ENCODE results near the gene ILF3.

- TF ChIP-seq CTCF (IDR thresholded peaks at IDR 0.05): no peak
- TF ChIP-seq REST (IDR thresholded peaks at IDR 0.05; ENCODE audit: insufficient read depth in 1 of 2, low read depth in 2 of 2, low read length in 1 of 2): no peak
These were observed 65.4 kb downstream of the ILF3 start for GRCh38 chr19:10719466-10719961.
